Measurements from ENCODE around the gene SLC35G1. TPM values are rescaled to one million over a fixed set of nuclear protein-coding genes. Genes with fewer than 3 reads are reported as not detected.

SLC35G1 gene
- total RNA-seq, 8 experiments from 2014 or later = 4.0 to 17.6 (median 6.0) TPM

DNA sequence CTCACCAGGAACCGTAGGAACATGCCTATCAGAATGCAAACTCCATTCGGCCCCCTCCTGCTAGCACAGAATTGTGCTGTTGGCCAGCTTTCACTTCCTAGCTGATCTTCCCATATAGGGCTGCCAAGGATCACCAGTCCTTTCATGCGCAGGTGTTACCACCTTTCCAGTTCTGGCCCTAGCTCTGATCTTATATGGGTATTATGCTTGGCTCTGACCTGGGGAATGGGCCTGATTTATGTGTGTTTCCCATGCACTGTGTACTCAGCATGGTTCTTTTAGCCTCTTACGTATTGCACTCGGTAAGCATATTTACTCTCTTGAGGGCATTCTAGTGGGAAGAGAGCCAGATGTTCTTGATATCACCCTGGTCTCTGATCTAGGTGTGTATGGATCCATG is 11.1 kb downstream of the SLC35G1 start:
- Histone ChIP-seq H3K27ac (no peak overlapping the region), H3K4me3 (no peak overlapping the region), H3K4me1 (replicated peaks in 1 of 2) (no peaks in the 10 kb centered on the region)
- WGBS, 10 experiments = 80 to 100% (median 100%) methylated on average over 1 to 3 of the region's 5 CpGs; no CpG with 5 or more reads in 1 of the 10 experiments
- ATAC-seq (replicated peaks in 6 of 8) = no peak
- in situ Hi-C loops (cut with MboI; ENCODE audit: low pct_unique_long_range_greater_than_20kb in 2 of 9, low sequenced_read_pairs in 9 of 9, unreplicated experiment in 9 of 9) = loop anchor here in 2 of 9 experiments (25.0 kb wide), 2 partner anchors 407 to 432 kb away; no protein-coding TSS in a partner anchor

DNA sequence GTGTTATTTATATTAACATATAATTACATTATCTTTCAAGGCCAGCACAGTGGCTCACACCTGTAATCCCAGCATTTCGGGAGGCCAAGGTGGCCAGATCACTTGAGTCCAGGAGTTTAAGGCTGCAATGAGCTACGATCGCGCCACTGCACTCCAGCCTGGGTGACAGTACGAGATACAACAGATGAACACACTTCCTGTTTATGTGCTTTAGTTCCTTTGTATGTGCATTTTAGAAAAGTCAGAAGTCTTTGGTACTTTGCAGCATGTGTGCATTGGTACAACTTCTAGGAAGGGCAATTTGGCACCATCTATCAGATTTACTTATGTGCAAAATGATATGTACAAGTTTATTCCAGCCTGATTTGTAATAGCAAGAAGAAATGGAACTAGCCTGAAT is 13.3 kb downstream of the SLC35G1 start:
- WGBS, 10 experiments = 73 to 100% (median 80%) methylated on average over 1 to 5 of the region's 5 CpGs; no CpG with 5 or more reads in 4 of the 10 experiments
- no peak overlapping the region for H3K4me3 ChIP-seq
- in situ Hi-C loops (cut with MboI; ENCODE audit: low pct_unique_long_range_greater_than_20kb in 2 of 9, low sequenced_read_pairs in 9 of 9, unreplicated experiment in 9 of 9) = loop anchor here in 2 of 9 experiments (25.0 kb wide), 2 partner anchors 405 to 430 kb away; no protein-coding TSS in a partner anchor
- H3K27ac ChIP-seq = no peak overlapping the region
- no peaks in the 10 kb centered on the region for H3K4me1 ChIP-seq (replicated peaks in 1 of 2)
- peak in 2 of 8 experiments; percentile 47 to 61 for ATAC-seq (replicated peaks in 6 of 8)

DNA sequence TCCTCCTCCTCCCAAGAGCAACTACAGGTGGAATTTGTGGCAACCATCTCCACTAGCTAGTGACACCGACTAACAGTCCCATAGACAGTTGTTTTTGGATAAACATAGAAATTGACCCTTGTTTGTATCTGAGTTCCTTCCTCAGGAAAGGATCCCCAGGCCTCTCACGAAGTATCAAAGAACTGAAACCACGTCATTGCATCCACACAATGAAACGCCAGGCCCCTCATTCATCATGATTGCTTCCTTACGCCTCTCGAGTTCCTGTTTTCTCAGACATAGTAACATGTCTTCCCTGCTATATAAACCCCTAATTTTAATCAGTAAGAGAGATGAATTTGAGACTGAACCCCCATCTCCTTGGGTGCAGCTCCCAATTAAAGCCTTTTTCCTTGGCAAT is 18.1 kb downstream of the SLC35G1 start:
- Histone ChIP-seq H3K4me1 (replicated peaks in 1 of 2) (no peaks in the 10 kb centered on the region), H3K27ac (no peak overlapping the region), H3K4me3 (no peak overlapping the region)
- ATAC-seq (replicated peaks in 6 of 8) = no peak
- in situ Hi-C loops (cut with MboI; ENCODE audit: low pct_unique_long_range_greater_than_20kb in 2 of 9, low sequenced_read_pairs in 9 of 9, unreplicated experiment in 9 of 9) = loop anchor here in 3 of 9 experiments (10.0 to 25.0 kb wide), 3 partner anchors 400 to 425 kb away; no protein-coding TSS in a partner anchor
- WGBS, 10 experiments = 33 to 100% (median 88%) methylated on average over 1 to 6 of the region's 6 CpGs; no CpG with 5 or more reads in 1 of the 10 experiments

DNA sequence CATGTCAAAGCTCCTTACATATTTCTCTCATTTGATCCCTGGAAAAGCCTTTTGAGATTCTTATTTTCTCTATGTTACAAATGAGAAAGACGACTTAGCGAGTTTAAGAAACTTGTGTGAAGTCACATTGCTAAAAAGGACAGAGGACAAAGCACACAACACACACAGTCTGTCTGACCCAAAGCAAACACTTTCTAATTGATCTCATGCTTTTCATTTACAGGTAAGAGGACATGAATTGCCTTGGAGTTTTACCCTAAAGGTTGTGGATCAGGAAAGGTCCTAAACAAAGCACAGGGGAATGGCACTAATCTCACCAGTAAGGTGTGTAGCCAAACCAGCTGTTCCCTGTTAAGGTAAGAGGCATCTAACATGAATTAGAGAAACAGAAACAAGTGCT is 18.7 kb downstream of the SLC35G1 start:
- 80 to 100% (median 91%) methylated on average over 1 to 2 of the region's 2 CpGs; no CpG with 5 or more reads in 2 of the 10 experiments for WGBS, 10 experiments
- no peak for ATAC-seq (replicated peaks in 6 of 8)
- no peaks in the 10 kb centered on the region for H3K4me1 ChIP-seq (replicated peaks in 1 of 2)
- H3K27ac ChIP-seq = no peak overlapping the region
- H3K4me3 ChIP-seq = no peak overlapping the region
- in situ Hi-C loops (cut with MboI; ENCODE audit: low pct_unique_long_range_greater_than_20kb in 2 of 9, low sequenced_read_pairs in 9 of 9, unreplicated experiment in 9 of 9) = loop anchor here in 3 of 9 experiments (10.0 to 25.0 kb wide), 3 partner anchors 400 to 425 kb away; no protein-coding TSS in a partner anchor

DNA sequence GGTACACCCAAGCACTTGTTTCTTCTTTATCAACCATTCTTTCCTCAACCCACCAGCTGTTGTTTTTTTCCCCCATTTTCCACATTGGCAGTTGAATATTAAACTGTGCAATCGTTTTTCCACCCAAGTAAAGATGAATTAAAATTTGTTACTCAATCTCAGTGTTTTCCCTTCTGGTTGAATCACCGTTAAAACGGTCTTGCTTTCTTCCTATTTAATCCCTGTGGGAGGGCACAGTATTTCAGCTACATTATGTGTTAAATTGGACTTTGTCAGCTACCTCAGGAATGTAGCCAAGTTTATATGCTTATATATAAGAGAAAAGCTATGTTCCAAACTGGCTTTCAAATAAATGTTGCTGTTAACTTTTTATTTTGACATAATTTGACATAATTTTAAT is 19.9 kb downstream of the SLC35G1 start:
- H3K4me3 ChIP-seq = no peak overlapping the region
- no peaks in the 10 kb centered on the region for H3K4me1 ChIP-seq (replicated peaks in 1 of 2)
- H3K27ac ChIP-seq = no peak overlapping the region
- WGBS, 10 experiments = 27 to 87% (median 78%) methylated on average over 2 to 3 of the region's 3 CpGs
- ATAC-seq (replicated peaks in 6 of 8) = no peak
- in situ Hi-C loops (cut with MboI; ENCODE audit: low pct_unique_long_range_greater_than_20kb in 2 of 9, low sequenced_read_pairs in 9 of 9, unreplicated experiment in 9 of 9) = loop anchor here in 3 of 9 experiments (10.0 to 25.0 kb wide), 3 partner anchors 399 to 424 kb away; no protein-coding TSS in a partner anchor

DNA sequence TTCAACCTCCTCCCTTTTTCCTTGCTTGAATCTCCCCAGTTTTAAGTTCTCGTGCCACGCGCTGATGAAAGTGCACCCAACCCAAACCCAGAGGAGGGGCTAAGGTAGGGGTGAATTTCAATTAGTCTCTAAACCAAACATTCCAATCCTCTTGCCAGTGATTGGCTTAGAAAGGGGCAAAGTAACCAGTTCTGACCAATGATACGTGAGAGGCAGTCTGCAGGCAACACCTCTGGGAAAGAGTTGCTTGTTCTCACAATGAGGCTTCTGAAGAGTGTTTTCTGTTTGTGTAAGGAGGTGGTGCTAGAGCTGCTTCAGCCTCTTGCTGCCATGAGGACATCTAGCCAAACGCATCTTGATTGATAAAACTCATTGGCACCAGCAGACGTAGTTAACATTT is 21.8 kb downstream of the SLC35G1 start:
- WGBS, 10 experiments = 55 to 100% (median 88%) methylated on average over 1 to 6 of the region's 6 CpGs; no CpG with 5 or more reads in 3 of the 10 experiments
- H3K27ac ChIP-seq = no peak overlapping the region
- ATAC-seq (replicated peaks in 6 of 8) = peak in 1 of 8 experiments; percentile 45
- no peaks in the 10 kb centered on the region for H3K4me1 ChIP-seq (replicated peaks in 1 of 2)
- in situ Hi-C loops (cut with MboI; ENCODE audit: low pct_unique_long_range_greater_than_20kb in 2 of 9, low sequenced_read_pairs in 9 of 9, unreplicated experiment in 9 of 9) = loop anchor here in 3 of 9 experiments (10.0 to 25.0 kb wide), 3 partner anchors 397 to 422 kb away; no protein-coding TSS in a partner anchor
- no peak overlapping the region for H3K4me3 ChIP-seq

DNA sequence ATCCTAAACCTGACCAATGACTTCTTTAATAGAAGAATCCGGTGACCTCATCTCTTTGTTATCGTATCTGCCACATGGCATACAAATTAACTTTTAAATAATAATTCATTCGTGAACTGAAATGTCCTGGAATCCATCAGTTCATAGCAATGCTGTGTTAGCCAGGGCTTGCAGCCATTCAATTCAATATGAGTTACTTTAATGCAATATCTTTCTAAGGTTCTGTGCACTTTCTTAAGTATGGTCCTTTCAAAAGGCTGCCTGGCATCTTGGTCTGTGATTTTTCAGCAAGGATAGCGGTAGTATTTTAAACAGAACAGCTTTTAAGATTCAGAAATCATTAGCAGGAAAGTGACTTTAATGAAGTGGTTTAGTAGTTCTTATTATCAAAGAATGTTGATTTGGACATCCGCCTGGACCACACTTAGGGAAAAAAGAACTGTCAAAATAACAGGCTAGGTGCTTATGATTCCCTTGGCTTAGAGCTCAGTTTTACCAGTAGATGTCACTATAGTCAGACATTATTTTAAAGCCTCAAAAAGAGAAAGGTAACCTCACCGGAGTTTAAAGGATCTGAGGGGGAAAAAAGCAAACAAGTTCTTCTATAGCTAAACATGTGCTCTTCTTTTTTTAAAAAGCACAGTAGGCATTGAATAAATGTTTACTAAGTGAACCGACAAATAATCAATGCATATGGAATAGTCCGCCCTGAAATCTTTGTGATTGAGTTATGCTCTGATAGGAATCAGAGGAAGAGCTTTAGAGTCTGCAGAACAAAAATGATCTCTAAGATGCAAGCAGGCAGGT is 22.7 kb downstream of the SLC35G1 start:
- ATAC-seq (replicated peaks in 6 of 8) = peak in 7 of 8 experiments; percentile 40 to 75 (median 55)
- 34 to 81% (median 74%) methylated on average over 5 to 8 of the region's 8 CpGs for WGBS, 10 experiments
- H3K4me1 ChIP-seq (replicated peaks in 1 of 2) = no peaks in the 10 kb centered on the region
- H3K4me3 ChIP-seq = no peak overlapping the region
- in situ Hi-C loops (cut with MboI; ENCODE audit: low pct_unique_long_range_greater_than_20kb in 2 of 9, low sequenced_read_pairs in 9 of 9, unreplicated experiment in 9 of 9) = loop anchor here in 3 of 9 experiments (10.0 to 25.0 kb wide), 3 partner anchors 396 to 421 kb away; no protein-coding TSS in a partner anchor
- no peak overlapping the region for H3K27ac ChIP-seq

DNA sequence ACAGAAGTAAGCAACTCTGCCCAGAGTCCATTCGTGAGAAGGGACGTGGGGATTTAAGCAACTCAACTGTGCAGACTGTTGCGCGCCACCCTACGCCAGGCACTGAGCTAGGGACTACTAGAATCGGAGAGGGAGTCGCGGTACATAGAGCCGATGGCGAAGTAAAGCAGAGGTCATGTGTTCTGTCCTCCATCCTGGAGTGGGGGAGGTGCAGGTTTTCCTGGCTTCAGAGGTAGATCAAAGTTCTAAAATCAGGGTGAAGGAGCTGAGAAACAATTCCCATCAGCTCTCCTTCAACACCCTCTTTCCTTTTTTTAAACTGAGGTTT is 23.2 kb downstream of the SLC35G1 start:
- no peak overlapping the region for H3K4me3 ChIP-seq
- in situ Hi-C loops (cut with MboI; ENCODE audit: low pct_unique_long_range_greater_than_20kb in 2 of 9, low sequenced_read_pairs in 9 of 9, unreplicated experiment in 9 of 9) = loop anchor here in 3 of 9 experiments (10.0 to 25.0 kb wide), 3 partner anchors 395 to 420 kb away; no protein-coding TSS in a partner anchor

DNA sequence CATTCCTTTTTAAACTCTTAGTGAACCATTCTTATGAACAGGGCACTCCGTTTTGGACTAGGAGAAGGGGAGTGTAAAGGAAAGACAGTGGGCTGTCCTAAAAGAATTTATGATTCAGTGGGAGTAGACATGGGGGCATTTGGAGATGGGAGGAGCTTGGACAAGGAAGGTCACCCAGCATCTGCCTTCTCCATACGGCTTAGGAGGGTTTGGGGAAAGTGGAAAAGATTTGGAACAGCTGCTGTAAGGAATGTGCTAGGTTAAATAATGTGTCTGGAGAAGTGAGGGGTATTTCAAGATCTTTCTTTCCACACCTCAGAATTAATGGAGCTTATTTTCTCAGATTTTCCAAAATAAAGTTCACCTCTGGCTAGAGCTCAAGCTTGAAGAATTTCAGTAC is 24.0 kb downstream of the SLC35G1 start:
- no peak overlapping the region for H3K27ac ChIP-seq
- H3K4me3 ChIP-seq = no peak overlapping the region
- no peaks in the 10 kb centered on the region for H3K4me1 ChIP-seq (replicated peaks in 1 of 2)
- 17 to 95% (median 73%) methylated on average over 1 to 2 of the region's 2 CpGs; no CpG with 5 or more reads in 1 of the 10 experiments for WGBS, 10 experiments
- no peak for ATAC-seq (replicated peaks in 6 of 8)
- in situ Hi-C loops (cut with MboI; ENCODE audit: low pct_unique_long_range_greater_than_20kb in 2 of 9, low sequenced_read_pairs in 9 of 9, unreplicated experiment in 9 of 9) = loop anchor here in 3 of 9 experiments (10.0 to 25.0 kb wide), 3 partner anchors 394 to 419 kb away; no protein-coding TSS in a partner anchor

More for the DNA sequence above, 23.2 kb downstream of the SLC35G1 start:
- Histone ChIP-seq H3K4me1 (replicated peaks in 1 of 2) (no peaks in the 10 kb centered on the region), H3K27ac (no peak overlapping the region)
- WGBS, 10 experiments = 70 to 94% (median 80%) methylated on average over 2 to 9 of the region's 10 CpGs; no CpG with 5 or more reads in 3 of the 10 experiments
- no peak for ATAC-seq (replicated peaks in 6 of 8)

DNA sequence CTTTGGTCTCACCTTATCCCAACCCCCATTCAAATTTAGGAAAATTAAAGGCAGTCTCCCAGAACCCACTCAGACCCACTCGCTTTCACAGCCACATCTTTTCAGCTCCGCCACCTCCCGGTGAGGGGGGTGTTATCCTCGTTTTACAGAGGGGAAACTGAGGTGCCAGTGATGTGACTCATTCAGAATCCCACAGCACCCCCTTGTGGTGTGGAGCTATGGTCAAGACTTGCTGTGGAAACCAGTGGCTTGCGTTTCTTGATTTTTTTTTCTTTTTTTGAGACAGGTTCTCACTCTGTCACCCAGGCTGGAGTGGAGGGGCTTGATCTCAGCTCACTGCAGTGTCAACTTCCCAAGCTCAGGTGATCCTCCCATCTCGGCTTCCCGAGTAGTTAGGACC is 27.6 kb downstream of the SLC35G1 start:
- ATAC-seq (replicated peaks in 6 of 8) = no peak
- in situ Hi-C loops (cut with MboI; ENCODE audit: low pct_unique_long_range_greater_than_20kb in 2 of 9, low sequenced_read_pairs in 9 of 9, unreplicated experiment in 9 of 9) = loop anchor here in 2 of 9 experiments (25.0 kb wide), 2 partner anchors 391 to 416 kb away; no protein-coding TSS in a partner anchor
- Histone ChIP-seq H3K27ac (no peak overlapping the region), H3K4me3 (no peak overlapping the region), H3K4me1 (replicated peaks in 1 of 2) (no peaks in the 10 kb centered on the region)
- WGBS, 10 experiments = 59 to 94% (median 88%) methylated on average over 2 to 6 of the region's 7 CpGs; no CpG with 5 or more reads in 3 of the 10 experiments

DNA sequence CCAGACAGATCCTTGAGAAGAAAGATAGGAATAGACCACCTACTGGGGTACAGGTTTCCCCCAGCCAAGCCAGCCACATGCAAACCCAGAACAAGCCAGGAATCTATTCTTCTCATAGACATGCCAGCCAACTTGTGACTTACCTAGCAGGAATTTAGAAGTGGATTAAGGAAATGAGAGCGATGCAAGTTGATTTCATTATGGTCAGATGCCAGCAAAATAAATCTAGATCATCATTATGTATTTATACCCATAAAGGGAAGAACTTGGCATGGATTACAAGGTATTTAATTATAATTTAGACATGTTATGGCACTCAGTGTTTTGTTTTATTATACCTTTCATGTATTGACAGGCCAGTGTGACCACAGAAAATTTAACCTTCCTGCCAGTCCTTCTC is 32.8 kb downstream of the SLC35G1 start:
- in situ Hi-C loops (cut with MboI; ENCODE audit: low pct_unique_long_range_greater_than_20kb in 2 of 9, low sequenced_read_pairs in 9 of 9, unreplicated experiment in 9 of 9) = no loop called here
- H3K27ac ChIP-seq = no peak overlapping the region
- no peak for ATAC-seq (replicated peaks in 6 of 8)
- no peak overlapping the region for H3K4me3 ChIP-seq
- 100% methylated on average over 1 of the region's 1 CpG; no CpG with 5 or more reads in 3 of the 10 experiments for WGBS, 10 experiments
- H3K4me1 ChIP-seq (replicated peaks in 1 of 2) = no peaks in the 10 kb centered on the region

DNA sequence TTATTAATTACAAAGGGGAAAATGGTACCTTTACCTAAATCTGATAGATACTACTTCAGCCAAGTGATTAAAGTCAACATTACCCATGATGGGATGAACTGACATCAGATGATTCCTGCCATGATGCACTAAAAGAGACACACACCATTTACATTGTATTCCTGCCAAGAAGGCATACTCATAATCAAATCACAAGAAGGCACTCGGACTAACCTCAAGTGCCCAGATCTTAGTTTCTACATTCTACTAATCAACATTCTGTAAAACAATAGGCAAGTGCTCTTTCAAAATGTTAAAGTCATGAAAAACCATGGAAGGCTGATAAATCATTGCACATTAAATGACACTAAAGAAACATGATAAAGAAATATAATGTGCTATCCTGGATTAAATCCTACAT is 44.4 kb downstream of the SLC35G1 start:
- WGBS, 10 experiments = 17 to 100% (median 89%) methylated on average over 1 of the region's 1 CpG; no CpG with 5 or more reads in 3 of the 10 experiments
- no peak for ATAC-seq (replicated peaks in 6 of 8)
- Histone ChIP-seq H3K27ac (no peak overlapping the region), H3K4me1 (replicated peaks in 1 of 2) (no peaks in the 10 kb centered on the region), H3K4me3 (no peak overlapping the region)
- in situ Hi-C loops (cut with MboI; ENCODE audit: low pct_unique_long_range_greater_than_20kb in 2 of 9, low sequenced_read_pairs in 9 of 9, unreplicated experiment in 9 of 9) = no loop called here

DNA sequence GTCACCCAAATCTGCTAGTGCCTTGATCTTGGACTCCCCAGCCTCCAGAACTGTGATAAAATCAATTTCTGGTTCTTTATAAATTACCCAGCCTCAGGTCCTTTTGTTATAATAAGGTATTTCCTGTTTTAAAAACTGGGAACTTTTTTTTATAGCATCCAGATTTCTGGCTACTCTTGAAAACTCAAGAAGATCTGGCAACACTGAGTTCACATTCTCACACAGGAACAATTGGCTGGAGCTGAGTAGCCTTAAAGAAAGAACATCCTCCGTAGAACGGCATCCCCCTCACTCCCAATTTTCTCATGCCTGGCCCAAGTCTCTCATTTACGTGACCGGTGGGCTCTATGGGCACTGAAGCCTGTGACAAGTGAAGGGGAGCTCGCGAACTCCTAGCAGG is 47.1 kb downstream of the SLC35G1 start:
- Histone ChIP-seq H3K4me3 (no peak overlapping the region), H3K4me1 (replicated peaks in 1 of 2) (no peaks in the 10 kb centered on the region), H3K27ac (no peak overlapping the region)
- 82 to 94% (median 90%) methylated on average over 3 to 6 of the region's 6 CpGs; no CpG with 5 or more reads in 3 of the 10 experiments for WGBS, 10 experiments
- in situ Hi-C loops (cut with MboI; ENCODE audit: low pct_unique_long_range_greater_than_20kb in 2 of 9, low sequenced_read_pairs in 9 of 9, unreplicated experiment in 9 of 9) = no loop called here
- ATAC-seq (replicated peaks in 6 of 8) = no peak
